MCF 10A (cell line): ENCODE data around the gene GABRG3. TPM values are rescaled to one million over a fixed set of nuclear protein-coding genes. Genes with fewer than 3 reads are reported as not detected.

Experiments
- BruUV-seq: library from RNA; stranded (reverse); fragments of 400-500 nt; replicated peaks from 2 replicates; lab custom pipeline; 2021; lab: Mats Ljungman, UMichigan
- CTCF ChIA-PET: fragments of 300-600 bp; sonication (Branson Sonifier 250); formaldehyde crosslinking; extraction: SDS; loops from one replicate; lab custom pipeline; 2021; ENCODE audit warnings: antibody characterized with exemption, inconsistent platforms; lab: Yijun Ruan, JAX
- POLR2A ChIA-PET: fragments of 300-600, 350-650 bp; sonication (Branson Sonifier 250); formaldehyde crosslinking; extraction: SDS; loops from one replicate; lab custom pipeline; 2020; ENCODE audit warnings: antibody characterized with exemption, inconsistent platforms; lab: Yijun Ruan, JAX
- DNase-seq: peaks from one replicate; pipeline ENCODE4 v3.0.0-alpha.2; 2018; ENCODE audit not compliant: unreplicated experiment
- H3K27ac Mint-ChIP-seq: one replicate; pipeline ENCODE4 v1.8.0; 2022; ENCODE audit warnings: mild to moderate bottlenecking, low read depth, mixed read lengths; ENCODE audit not compliant: unreplicated experiment
- H3K27me3 Mint-ChIP-seq: one replicate; pipeline ENCODE4 v1.8.0; 2022; ENCODE audit warnings: mixed read lengths; ENCODE audit not compliant: insufficient read depth, unreplicated experiment
- H3K36me3 Mint-ChIP-seq: one replicate; pipeline ENCODE4 v1.8.0; 2022; ENCODE audit warnings: mild to moderate bottlenecking, moderate library complexity, mixed read lengths; ENCODE audit not compliant: insufficient read depth, unreplicated experiment
- H3K4me1 Mint-ChIP-seq: one replicate; pipeline ENCODE4 v1.8.0; 2022; ENCODE audit warnings: mixed read lengths; ENCODE audit not compliant: insufficient read depth, unreplicated experiment
- H3K4me3 Mint-ChIP-seq: one replicate; pipeline ENCODE4 v1.8.0; 2022; ENCODE audit warnings: mild to moderate bottlenecking, moderate library complexity, mixed read lengths; ENCODE audit not compliant: unreplicated experiment
- H3K9me3 Mint-ChIP-seq: one replicate; pipeline ENCODE4 v1.8.0; 2022; ENCODE audit warnings: mixed read lengths; ENCODE audit not compliant: unreplicated experiment
- intact Hi-C: fragments of 100-400 bp; cut with micrococcal nuclease; formaldehyde crosslinking; loops from 2 replicates; pipeline ENCODE4 v1.14.1; 2022
- total RNA-seq: library from RNA; stranded (reverse); gene quantifications from 2 replicates; pipeline ENCODE4 v1.2.3, GENCODE V29; 2022
- TF ChIP-seq, protein P1 (sequence below): fragments of 200-600 bp; IDR thresholded peaks from one replicate; pipeline ENCODE4 v1.8.0; 2022; ENCODE audit warnings: antibody characterized with exemption, mild to moderate bottlenecking; ENCODE audit not compliant: unreplicated experiment

The GABRG3 gene
- total RNA-seq, 1 experiment from 2014 or later = not detected

GRCh38 chr15:27412415-27412814 lies 441.4 kb downstream of the GABRG3 start:
- intact Hi-C loops = no loop called here
- no TSS peak for BruUV-seq
- Mint-ChIP-seq H3K27ac (no peak overlapping the region), H3K36me3 (no peaks in the 10 kb centered on the region), H3K9me3 (peaks cover 45% of the 10 kb centered on the region), H3K4me1 (no peaks in the 10 kb centered on the region), H3K27me3 (no peaks in the 10 kb centered on the region), H3K4me3 (no peak overlapping the region)
- ChIA-PET POLR2A (no interaction called here), CTCF (no interaction called here)
- TF ChIP-seq, protein P1, sequence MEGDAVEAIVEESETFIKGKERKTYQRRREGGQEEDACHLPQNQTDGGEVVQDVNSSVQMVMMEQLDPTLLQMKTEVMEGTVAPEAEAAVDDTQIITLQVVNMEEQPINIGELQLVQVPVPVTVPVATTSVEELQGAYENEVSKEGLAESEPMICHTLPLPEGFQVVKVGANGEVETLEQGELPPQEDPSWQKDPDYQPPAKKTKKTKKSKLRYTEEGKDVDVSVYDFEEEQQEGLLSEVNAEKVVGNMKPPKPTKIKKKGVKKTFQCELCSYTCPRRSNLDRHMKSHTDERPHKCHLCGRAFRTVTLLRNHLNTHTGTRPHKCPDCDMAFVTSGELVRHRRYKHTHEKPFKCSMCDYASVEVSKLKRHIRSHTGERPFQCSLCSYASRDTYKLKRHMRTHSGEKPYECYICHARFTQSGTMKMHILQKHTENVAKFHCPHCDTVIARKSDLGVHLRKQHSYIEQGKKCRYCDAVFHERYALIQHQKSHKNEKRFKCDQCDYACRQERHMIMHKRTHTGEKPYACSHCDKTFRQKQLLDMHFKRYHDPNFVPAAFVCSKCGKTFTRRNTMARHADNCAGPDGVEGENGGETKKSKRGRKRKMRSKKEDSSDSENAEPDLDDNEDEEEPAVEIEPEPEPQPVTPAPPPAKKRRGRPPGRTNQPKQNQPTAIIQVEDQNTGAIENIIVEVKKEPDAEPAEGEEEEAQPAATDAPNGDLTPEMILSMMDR = no peak
- DNase-seq = no peak

DNA sequence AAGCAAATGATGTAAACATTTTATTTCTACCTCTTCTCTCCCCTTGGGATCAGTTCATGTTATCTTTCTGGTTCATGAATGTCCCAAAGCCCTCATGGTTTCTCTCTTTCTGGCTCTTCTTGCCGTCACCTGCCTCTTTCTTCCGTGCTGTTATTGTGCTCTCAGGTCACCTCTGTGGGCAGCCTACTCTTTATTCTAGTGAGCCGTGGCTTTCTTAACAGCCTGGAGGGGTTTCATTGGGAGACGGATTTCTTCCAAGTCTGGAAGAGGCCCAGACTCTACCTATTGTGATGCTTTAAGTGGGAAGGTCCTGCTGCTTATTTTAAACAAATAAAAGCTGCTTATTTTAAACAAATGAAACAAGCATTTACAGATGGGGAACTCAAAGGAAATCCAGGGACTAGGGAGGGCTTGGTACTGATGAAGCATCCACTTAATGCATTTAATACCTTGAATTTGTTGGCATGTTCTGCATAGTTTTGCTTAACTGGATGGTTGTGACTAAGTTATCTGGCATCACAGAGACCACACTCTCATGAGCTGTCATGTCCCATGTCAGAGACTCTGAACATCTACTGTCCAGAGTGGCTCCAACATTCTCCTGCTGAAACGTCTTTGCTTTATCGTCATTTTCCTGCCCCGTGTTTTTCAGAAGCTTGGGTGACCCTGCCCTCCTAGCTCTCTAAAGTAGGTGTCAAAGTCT lies 443.3 kb downstream of the GABRG3 start:
- no TSS peak for BruUV-seq
- no peak overlapping the region for H3K4me3 Mint-ChIP-seq
- POLR2A ChIA-PET = no interaction called here
- TF ChIP-seq, protein P1 = no peak
- no peaks in the 10 kb centered on the region for H3K27me3 Mint-ChIP-seq
- no peak overlapping the region for H3K27ac Mint-ChIP-seq
- peaks cover 54% of the 10 kb centered on the region for H3K9me3 Mint-ChIP-seq
- H3K36me3 Mint-ChIP-seq = no peaks in the 10 kb centered on the region
- H3K4me1 Mint-ChIP-seq = no peaks in the 10 kb centered on the region
- DNase-seq = no peak
- intact Hi-C loops = no loop called here
- CTCF ChIA-PET = no interaction called here

- DNase-seq = no peak
- Mint-ChIP-seq H3K9me3 (peaks cover 39% of the 10 kb centered on the region), H3K4me3 (no peak overlapping the region), H3K36me3 (no peaks in the 10 kb centered on the region), H3K4me1 (no peaks in the 10 kb centered on the region), H3K27ac (no peak overlapping the region), H3K27me3 (no peaks in the 10 kb centered on the region)
- intact Hi-C loops = no loop called here
- CTCF ChIA-PET = no interaction called here
- POLR2A ChIA-PET = no interaction called here
- no TSS peak for BruUV-seq
- TF ChIP-seq, protein P1 = no peak
Measured at GRCh38 chr15:27418726-27419125, 447.7 kb downstream of the GABRG3 start.

DNA sequence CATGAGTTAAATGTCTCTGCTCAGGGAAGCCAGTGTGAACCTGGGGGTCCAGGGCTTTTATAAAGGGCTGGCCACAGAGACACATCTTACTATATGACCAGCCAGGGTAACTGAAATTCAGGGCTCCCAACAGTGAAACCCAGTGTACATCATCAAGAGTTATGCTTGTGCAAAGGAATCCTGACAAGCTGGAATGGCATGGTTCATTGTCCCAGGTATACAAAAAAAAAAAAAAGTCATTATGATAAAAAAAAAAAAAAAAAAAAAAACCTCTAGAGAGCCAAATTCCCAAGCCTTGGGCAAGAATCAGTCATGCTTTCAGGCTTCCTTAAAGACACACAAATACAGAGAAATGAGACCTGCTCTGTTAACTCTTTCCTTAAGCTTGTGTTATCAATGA lies 452.0 kb downstream of the GABRG3 start:
- intact Hi-C loops = no loop called here
- ChIA-PET CTCF (no interaction called here), POLR2A (no interaction called here)
- H3K9me3 Mint-ChIP-seq = peaks cover 19% of the 10 kb centered on the region
- no peak overlapping the region for H3K27ac Mint-ChIP-seq
- no peak for DNase-seq
- TF ChIP-seq, protein P1 = no peak
- no peaks in the 10 kb centered on the region for H3K27me3 Mint-ChIP-seq
- no TSS peak for BruUV-seq
- H3K4me3 Mint-ChIP-seq = no peak overlapping the region
- H3K36me3 Mint-ChIP-seq = no peaks in the 10 kb centered on the region
- H3K4me1 Mint-ChIP-seq = no peaks in the 10 kb centered on the region
